IMR-90 (cell line): Measurements from ENCODE around the gene BGN. TPM values are rescaled to one million over a fixed set of nuclear protein-coding genes. Genes with fewer than 3 reads are reported as not detected.

Experiments used
- ATAC-seq: fragments of 200-7000 bp; cut with Tn5 transposase; 2 replicates; pipeline ENCODE4 v1.9.1; 2020; ENCODE audit warnings: low read depth, mild to moderate bottlenecking, moderate library complexity
- BruUV-seq: library from RNA; stranded (reverse); fragments of 400-500 nt; replicated peaks from 2 replicates; lab custom pipeline; 2021; lab: Mats Ljungman, UMichigan
- CTCF ChIA-PET: fragments of 300-600 bp; formaldehyde crosslinking; extraction: SDS; loops from one replicate; lab custom pipeline; 2021; ENCODE audit warnings: antibody characterized with exemption; lab: Yijun Ruan, JAX
- POLR2A ChIA-PET: fragments of 300-600 bp; sonication (Branson Sonifier 250); formaldehyde crosslinking; loops from one replicate; lab custom pipeline; 2022; ENCODE audit warnings: antibody characterized with exemption; ENCODE audit not compliant: unreplicated experiment; lab: Charles Lee
- DNase-seq: peaks from one replicate; pipeline ENCODE4 v3.0.0; 2013
- H2AFZ ChIP-seq: replicated peaks from 2 replicates; pipeline ENCODE3; 2013; ENCODE audit warnings: low read length, mild to moderate bottlenecking; ENCODE audit not compliant: poor library complexity
- H2AK5ac ChIP-seq: 2 replicates; pipeline ENCODE4 v1.6.1; 2013; ENCODE audit warnings: low read depth, low read length, inconsistent platforms
- H2AK9ac ChIP-seq: replicated peaks from 2 replicates; pipeline ENCODE3; 2013; ENCODE audit warnings: mild to moderate bottlenecking, low read depth, low read length, moderate library complexity; ENCODE audit not compliant: poor library complexity
- H2BK120ac ChIP-seq: 2 replicates; pipeline ENCODE4 v1.6.1; 2013; ENCODE audit warnings: low read depth, low read length, inconsistent platforms
- H2BK15ac ChIP-seq: 3 replicates; pipeline ENCODE4 v1.6.1; 2013; ENCODE audit warnings: low read depth, low read length, inconsistent platforms
- H2BK20ac ChIP-seq: 2 replicates; pipeline ENCODE4 v1.6.1; 2013; ENCODE audit warnings: low read depth, mild to moderate bottlenecking, inconsistent platforms, low read length, moderate library complexity
- H2BK5ac ChIP-seq: 2 replicates; pipeline ENCODE4 v1.6.1; 2013; ENCODE audit warnings: mild to moderate bottlenecking, low read depth, low read length, inconsistent platforms; ENCODE audit not compliant: poor library complexity, severe bottlenecking
- H3K14ac ChIP-seq: replicated peaks from 2 replicates; pipeline ENCODE4 v1.6.1; 2013; ENCODE audit warnings: low read depth, low read length, inconsistent platforms
- H3K18ac ChIP-seq: 2 replicates; pipeline ENCODE4 v1.6.1; 2013; ENCODE audit warnings: low read depth, low read length, control low read depth
- H3K23ac ChIP-seq: 2 replicates; pipeline ENCODE4 v1.6.1; 2013; ENCODE audit warnings: low read depth, low read length, inconsistent platforms
- H3K27ac ChIP-seq: 2 replicates; pipeline ENCODE4 v1.5.1; 2013; ENCODE audit warnings: mild to moderate bottlenecking, control low read depth, low read length; ENCODE audit not compliant: insufficient read depth
- H3K27me3 ChIP-seq: 2 replicates; pipeline ENCODE4 v1.6.1; 2013; ENCODE audit warnings: low read length; ENCODE audit not compliant: control insufficient read depth, insufficient read depth
- H3K36me3 ChIP-seq: 2 replicates; pipeline ENCODE4 v1.6.1; 2013; ENCODE audit warnings: low read length, mixed read lengths; ENCODE audit not compliant: control insufficient read depth, insufficient read depth
- H3K4ac ChIP-seq: 2 replicates; pipeline ENCODE4 v1.6.1; 2013; ENCODE audit warnings: low read depth, low read length, inconsistent platforms
- H3K4me1 ChIP-seq: 2 replicates; pipeline ENCODE4 v1.6.1; 2013; ENCODE audit warnings: low read length, mixed read lengths; ENCODE audit not compliant: control insufficient read depth, insufficient read depth
- H3K4me2 ChIP-seq: 2 replicates; pipeline ENCODE4 v1.6.1; 2013; ENCODE audit warnings: low read depth, mild to moderate bottlenecking, control low read depth, low read length, moderate library complexity
- H3K4me3 ChIP-seq: 2 replicates; pipeline ENCODE4 v1.5.1; 2013; ENCODE audit warnings: low read depth, mild to moderate bottlenecking, control low read depth, low read length, moderate library complexity; ENCODE audit not compliant: insufficient read depth
- H3K56ac ChIP-seq: 2 replicates; pipeline ENCODE4 v1.6.1; 2013; ENCODE audit warnings: low read length, inconsistent platforms; ENCODE audit not compliant: insufficient read depth; ENCODE audit errors: extremely low read depth
- H3K79me1 ChIP-seq, 2 experiments: 2 replicates each; pipeline ENCODE4 v1.6.1; 2013; ENCODE audit warnings: low read length in 2 of 2, inconsistent platforms in 1 of 2, low read depth in 1 of 2
- H3K9ac ChIP-seq: 2 replicates; pipeline ENCODE4 v1.6.1; 2013; ENCODE audit warnings: low read depth, low read length, control low read depth
- H3K9me1 ChIP-seq: 2 replicates; pipeline ENCODE4 v1.6.1; 2013; ENCODE audit warnings: low read length, inconsistent platforms; ENCODE audit not compliant: insufficient read depth
- H3K9me3 ChIP-seq: 2 replicates; pipeline ENCODE4 v1.6.1; 2013; ENCODE audit warnings: low read length; ENCODE audit not compliant: control insufficient read depth, insufficient read depth
- H4K20me1 ChIP-seq: 2 replicates; pipeline ENCODE4 v1.6.1; 2013; ENCODE audit warnings: low read length, inconsistent platforms; ENCODE audit not compliant: insufficient read depth
- H4K5ac ChIP-seq: 2 replicates; pipeline ENCODE4 v1.6.1; 2013; ENCODE audit warnings: mild to moderate bottlenecking, low read depth, low read length, control low read depth
- H4K8ac ChIP-seq, 2 experiments: 2 replicates each; pipeline ENCODE4 v1.6.1; 2013; ENCODE audit warnings: low read depth in 2 of 2, low read length in 2 of 2, control low read depth in 1 of 2, inconsistent platforms in 1 of 2
- H4K91ac ChIP-seq: 2 replicates; pipeline ENCODE4 v1.6.1; 2013; ENCODE audit warnings: low read depth, low read length, inconsistent platforms; ENCODE audit not compliant: insufficient read depth
- FOS ChIP-seq: fragments of 150-350 bp; IDR thresholded peaks from 2 replicates; pipeline ENCODE4 v1.6.1; 2016; ENCODE audit warnings: low read depth, low read length
- POLR2A ChIP-seq: IDR thresholded peaks from 2 replicates; pipeline ENCODE4 v1.6.1; 2012; ENCODE audit warnings: mild to moderate bottlenecking, low read depth, low read length
- RCOR1 ChIP-seq: IDR thresholded peaks from 2 replicates; pipeline ENCODE4 v1.6.1; 2012; ENCODE audit warnings: mild to moderate bottlenecking, low read length, improper control_type of control experiment; ENCODE audit not compliant: insufficient replicate concordance
- WGBS, 2 experiments: methylation state at CpG; one replicate each; pipeline versions ENCODE4 v1.1.5 to v1.1.7; 2013; ENCODE audit warnings: missing lambda C conversion rate in 2 of 2; ENCODE audit not compliant: insufficient read length in 1 of 2; ENCODE audit errors: extremely low coverage in 2 of 2; 5-methylcytosine and 5-hydroxymethylcytosine counted together
- dilution Hi-C: fragments of 300-500 bp; cut with HindIII; formaldehyde crosslinking; loops from one replicate; pipeline ENCODE4 v1.14.3; 2018; ENCODE audit warnings: low sequenced_read_pairs; ENCODE audit not compliant: unreplicated experiment
- in situ Hi-C: fragments of 300-500 bp; cut with MboI; formaldehyde crosslinking; loops from 3 replicates; pipeline ENCODE4 v1.14.3; 2019; ENCODE audit warnings: low sequenced_read_pairs, inconsistent platforms, mixed read lengths
- intact Hi-C: fragments of 100-400 bp; cut with micrococcal nuclease; formaldehyde crosslinking; loops from 2 replicates; pipeline ENCODE4 v1.10.0; 2022
- polyA plus RNA-seq, 3 experiments: library from polyadenylated mRNA; depleted of rRNA; stranded (reverse); fragments of >200 nt; gene quantifications; 2 replicates each; pipeline ENCODE4 v1.2.3, GENCODE V29; 2012; ENCODE audit warnings: low replicate concordance in 1 of 3
- total RNA-seq: library from RNA; depleted of rRNA; stranded (reverse); fragments of >200 nt; gene quantifications from 2 replicates; pipeline ENCODE4 v1.2.3, GENCODE V29; 2012
- TF ChIP-seq, protein P1 (sequence below): conservative IDR thresholded peaks from 2 replicates; pipeline ENCODE4 v1.5.1; 2012; ENCODE audit warnings: mild to moderate bottlenecking, low read depth, low read length, improper control_type of control experiment

BGN gene
- total and polyA plus RNA-seq, 2 of the 4 experiments (the other 2 are of a cell fraction): 11.3 to 298 TPM

DNA sequence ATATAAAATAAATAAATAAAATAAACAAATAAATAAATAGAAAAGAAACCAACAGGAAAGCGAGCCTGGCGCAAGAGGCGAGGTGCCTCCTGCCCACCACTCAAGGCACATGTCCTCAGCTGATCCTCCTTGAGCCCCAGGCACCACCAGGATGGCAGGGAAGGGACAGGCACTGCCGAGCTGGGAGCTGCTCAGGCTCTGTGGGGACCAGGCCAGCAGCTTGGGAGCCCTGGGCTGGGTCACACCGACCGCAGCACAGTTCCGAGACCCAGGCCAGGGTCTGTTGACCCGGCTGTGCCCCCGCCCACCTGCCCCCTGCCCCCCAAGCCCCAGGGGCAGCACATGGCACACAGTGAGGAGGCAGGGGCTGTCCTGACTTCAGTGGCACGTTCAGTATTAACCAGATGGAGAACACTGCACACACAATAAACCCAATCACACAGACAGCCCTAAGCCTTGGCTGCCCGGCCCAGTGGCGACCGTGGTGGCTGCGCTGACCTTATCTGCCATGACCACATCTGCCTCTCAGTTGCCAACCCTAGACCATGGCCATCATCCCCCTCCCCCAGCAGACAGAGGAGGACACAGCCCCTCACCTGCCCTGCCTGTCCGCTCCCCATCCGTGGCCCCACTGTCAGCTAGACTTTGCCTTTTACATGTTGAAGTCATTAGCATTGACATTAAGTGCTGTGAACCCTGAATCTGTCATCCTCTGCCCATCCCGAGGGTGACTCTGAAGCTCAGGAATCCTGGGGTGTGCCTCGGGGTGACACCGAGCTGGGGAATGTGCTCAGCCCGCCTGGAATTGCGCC, 46.0 kb upstream of the BGN start:
- ChIA-PET CTCF (no interaction called here), POLR2A (no interaction called here)
- DNase-seq (no peak), ATAC-seq (no peak)
- H3K4me3 ChIP-seq: no peak overlapping the region
- H3K79me1 ChIP-seq: no peaks in the 10 kb centered on the region
- no peak overlapping the region for H2AK5ac ChIP-seq
- no peaks in the 10 kb centered on the region for H3K27me3 ChIP-seq
- dilution Hi-C loops: no loop called here
- H4K8ac ChIP-seq: no peak overlapping the region
- BruUV-seq: no TSS peak
- no peak overlapping the region for H2BK15ac ChIP-seq
- no peak overlapping the region for H4K91ac ChIP-seq
- H3K27ac ChIP-seq: no peak overlapping the region
- no peak overlapping the region for H3K56ac ChIP-seq
- no peak overlapping the region for H3K14ac ChIP-seq
- no peak overlapping the region for H2BK20ac ChIP-seq
- H2BK5ac ChIP-seq: no peak overlapping the region
- H3K4ac ChIP-seq: no peak overlapping the region
- H3K9ac ChIP-seq: no peak overlapping the region
- H3K4me1 ChIP-seq: no peaks in the 10 kb centered on the region
- TF ChIP-seq POLR2A: no peak
- TF ChIP-seq, protein P1, sequence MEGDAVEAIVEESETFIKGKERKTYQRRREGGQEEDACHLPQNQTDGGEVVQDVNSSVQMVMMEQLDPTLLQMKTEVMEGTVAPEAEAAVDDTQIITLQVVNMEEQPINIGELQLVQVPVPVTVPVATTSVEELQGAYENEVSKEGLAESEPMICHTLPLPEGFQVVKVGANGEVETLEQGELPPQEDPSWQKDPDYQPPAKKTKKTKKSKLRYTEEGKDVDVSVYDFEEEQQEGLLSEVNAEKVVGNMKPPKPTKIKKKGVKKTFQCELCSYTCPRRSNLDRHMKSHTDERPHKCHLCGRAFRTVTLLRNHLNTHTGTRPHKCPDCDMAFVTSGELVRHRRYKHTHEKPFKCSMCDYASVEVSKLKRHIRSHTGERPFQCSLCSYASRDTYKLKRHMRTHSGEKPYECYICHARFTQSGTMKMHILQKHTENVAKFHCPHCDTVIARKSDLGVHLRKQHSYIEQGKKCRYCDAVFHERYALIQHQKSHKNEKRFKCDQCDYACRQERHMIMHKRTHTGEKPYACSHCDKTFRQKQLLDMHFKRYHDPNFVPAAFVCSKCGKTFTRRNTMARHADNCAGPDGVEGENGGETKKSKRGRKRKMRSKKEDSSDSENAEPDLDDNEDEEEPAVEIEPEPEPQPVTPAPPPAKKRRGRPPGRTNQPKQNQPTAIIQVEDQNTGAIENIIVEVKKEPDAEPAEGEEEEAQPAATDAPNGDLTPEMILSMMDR: no peak
- no peak for TF ChIP-seq FOS
- no peak for TF ChIP-seq RCOR1
- no peak overlapping the region for H4K5ac ChIP-seq
- no peak overlapping the region for H3K18ac ChIP-seq
- H3K9me3 ChIP-seq: no peaks in the 10 kb centered on the region; the same call in 1 of the 2 replicates
- H2AK9ac ChIP-seq: no peak overlapping the region
- H2BK120ac ChIP-seq: no peak overlapping the region
- no peak overlapping the region for H2AFZ ChIP-seq
- H3K36me3 ChIP-seq: no peaks in the 10 kb centered on the region
- in situ Hi-C loops: no loop called here
- no peaks in the 10 kb centered on the region; the same call in 1 of the 2 replicates for H4K20me1 ChIP-seq
- H3K9me1 ChIP-seq: no peaks in the 10 kb centered on the region
- 86% methylated on average over 13 of the region's 21 CpGs; no CpG with 5 or more reads in 1 of the 2 experiments for WGBS, 2 experiments
- intact Hi-C loops: no loop called here
- no peak overlapping the region for H3K23ac ChIP-seq
- no peak overlapping the region for H3K4me2 ChIP-seq
